GM20000 (cell line): Measurements from ENCODE around the gene MYO1D.

Experiments
- DNase-seq: peaks from one replicate; pipeline ENCODE4 v3.0.0; 2012; ENCODE audit warnings: low spot score
- TF ChIP-seq, protein P1 (sequence below): IDR thresholded peaks from 2 replicates; pipeline ENCODE4 v1.5.1; 2012; ENCODE audit warnings: mild to moderate bottlenecking, control low read depth; ENCODE audit errors: extremely low read depth, missing control alignments

The MYO1D gene

DNA sequence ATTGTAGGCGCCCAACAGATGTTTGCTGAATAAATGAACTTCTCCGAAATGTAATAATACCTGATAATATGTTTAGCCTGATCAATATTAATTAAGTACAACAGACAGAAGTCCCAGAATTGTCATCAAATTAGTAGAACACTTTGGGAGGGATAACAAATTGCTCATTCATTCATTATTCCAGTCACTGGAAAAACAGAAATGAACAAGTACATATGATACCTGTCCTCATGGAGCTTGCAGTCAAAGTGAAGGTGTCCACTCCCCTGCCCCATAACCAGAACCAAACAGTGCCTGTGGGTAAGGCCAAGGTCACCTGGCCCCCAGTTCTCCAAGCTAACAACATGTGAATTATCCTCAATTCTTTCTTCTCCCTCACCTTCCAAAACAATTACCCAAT, 42.8 kb downstream of the MYO1D start:
- DNase-seq, result no peak
- TF ChIP-seq, protein P1, sequence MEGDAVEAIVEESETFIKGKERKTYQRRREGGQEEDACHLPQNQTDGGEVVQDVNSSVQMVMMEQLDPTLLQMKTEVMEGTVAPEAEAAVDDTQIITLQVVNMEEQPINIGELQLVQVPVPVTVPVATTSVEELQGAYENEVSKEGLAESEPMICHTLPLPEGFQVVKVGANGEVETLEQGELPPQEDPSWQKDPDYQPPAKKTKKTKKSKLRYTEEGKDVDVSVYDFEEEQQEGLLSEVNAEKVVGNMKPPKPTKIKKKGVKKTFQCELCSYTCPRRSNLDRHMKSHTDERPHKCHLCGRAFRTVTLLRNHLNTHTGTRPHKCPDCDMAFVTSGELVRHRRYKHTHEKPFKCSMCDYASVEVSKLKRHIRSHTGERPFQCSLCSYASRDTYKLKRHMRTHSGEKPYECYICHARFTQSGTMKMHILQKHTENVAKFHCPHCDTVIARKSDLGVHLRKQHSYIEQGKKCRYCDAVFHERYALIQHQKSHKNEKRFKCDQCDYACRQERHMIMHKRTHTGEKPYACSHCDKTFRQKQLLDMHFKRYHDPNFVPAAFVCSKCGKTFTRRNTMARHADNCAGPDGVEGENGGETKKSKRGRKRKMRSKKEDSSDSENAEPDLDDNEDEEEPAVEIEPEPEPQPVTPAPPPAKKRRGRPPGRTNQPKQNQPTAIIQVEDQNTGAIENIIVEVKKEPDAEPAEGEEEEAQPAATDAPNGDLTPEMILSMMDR, result no peak

DNA sequence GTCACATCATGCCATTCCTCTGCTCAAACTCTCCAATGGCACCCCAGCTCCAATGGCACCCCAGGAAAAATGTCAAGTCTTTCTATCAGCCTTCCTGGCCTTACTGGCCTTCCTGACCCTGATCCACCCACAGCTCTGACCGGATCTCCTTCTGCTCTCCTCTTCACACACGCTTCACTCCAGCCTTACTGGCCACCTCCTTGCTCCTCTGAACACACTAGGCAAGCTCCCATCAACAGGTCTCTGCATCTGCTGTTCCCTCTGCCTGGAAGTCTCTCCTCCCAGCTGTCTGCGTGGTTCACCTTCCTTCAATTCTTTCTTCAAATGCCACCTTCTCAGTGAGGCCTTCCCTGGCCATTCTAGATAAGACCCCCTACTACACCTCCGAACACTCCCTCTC, 43.4 kb downstream of the MYO1D start:
- TF ChIP-seq, protein P1, result no peak
- no peak for DNase-seq

DNA sequence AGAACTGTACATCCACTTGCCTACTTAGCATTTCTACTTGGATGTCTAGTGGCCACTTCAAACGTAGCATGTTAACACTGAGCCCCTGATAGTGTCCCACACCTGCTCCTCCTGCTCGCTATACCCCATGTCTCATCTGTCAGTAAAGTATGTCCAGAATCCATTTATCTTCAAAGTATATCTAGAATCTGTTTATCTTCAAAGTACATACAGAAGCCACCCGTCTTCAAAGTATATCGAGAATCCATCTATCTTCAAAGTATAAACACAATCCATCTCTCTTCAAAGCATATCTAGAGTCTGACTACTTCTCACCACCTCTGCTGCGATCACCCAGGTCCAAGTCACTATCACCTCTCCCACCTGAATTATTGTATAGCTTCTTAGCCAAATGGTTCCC, 43.8 kb downstream of the MYO1D start:
- TF ChIP-seq, protein P1, result no peak
- no peak for DNase-seq

DNA sequence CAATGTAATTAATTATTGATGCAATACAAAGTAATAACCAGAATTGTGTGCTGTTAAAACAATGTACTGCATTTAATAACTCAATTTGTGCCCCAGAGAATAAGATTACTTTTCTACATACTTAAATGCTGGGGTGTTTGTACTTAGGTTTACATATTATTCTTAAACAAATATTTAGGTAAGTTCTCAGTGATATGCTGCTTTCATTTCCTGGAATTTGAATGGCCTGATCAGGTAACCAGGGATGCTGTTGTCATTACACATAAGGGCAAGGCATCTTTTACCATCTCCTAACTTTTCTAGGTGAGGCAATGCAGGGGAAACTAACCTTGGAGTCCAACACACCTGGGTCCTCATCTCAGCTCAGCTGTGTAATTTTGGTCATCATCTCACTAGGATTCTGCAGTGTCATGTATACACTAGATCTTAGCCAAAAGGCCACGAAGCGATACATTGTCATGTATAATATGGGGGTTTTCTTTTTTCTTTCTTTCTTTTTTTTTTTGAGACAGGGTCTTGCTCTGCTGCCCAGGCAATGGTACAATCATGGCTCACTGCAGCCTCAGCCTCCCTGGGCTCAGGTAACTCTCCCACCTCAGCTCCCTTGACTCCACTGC, 45.2 kb downstream of the MYO1D start:
- TF ChIP-seq, protein P1, result no peak
- DNase-seq, result no peak

DNA sequence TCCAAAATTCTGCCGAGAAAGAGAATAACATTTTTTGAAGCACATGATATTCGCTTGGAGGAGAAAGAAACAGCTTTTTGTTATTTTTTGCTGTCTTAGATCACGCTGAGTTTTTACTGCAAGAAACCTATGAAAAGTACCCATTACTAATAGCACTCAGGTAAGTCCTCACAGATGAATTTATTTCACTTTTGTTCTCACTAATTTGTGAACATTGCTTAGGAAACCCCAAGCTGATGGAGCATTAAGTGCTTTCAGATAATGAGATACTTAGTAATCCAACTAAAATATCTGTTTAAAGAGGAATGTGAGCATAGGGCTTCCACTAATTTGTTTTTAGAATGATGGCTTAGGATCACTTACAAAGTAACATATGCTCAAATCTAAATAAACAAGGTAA, 45.7 kb downstream of the MYO1D start:
- TF ChIP-seq, protein P1, result no peak
- DNase-seq, result no peak

DNA sequence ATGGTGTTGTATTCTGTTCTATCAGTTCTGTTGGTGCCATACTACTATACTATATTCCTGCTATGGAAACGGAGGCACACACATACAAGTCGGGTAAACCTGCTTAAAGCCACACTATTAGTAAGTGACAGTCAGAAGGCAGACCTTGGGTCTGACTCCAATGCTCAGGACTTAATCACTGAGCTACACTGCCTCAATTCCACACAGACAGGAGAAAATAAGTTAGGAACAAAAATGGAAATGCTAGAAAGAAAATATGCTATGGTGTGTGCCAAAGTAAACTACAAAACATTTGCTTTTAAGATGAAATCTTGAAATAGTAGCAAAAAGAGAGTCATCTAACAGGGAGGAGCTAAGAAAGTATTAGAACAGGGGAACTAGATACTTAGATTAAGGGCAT, 48.1 kb downstream of the MYO1D start:
- no peak for DNase-seq
- TF ChIP-seq, protein P1, result no peak

DNA sequence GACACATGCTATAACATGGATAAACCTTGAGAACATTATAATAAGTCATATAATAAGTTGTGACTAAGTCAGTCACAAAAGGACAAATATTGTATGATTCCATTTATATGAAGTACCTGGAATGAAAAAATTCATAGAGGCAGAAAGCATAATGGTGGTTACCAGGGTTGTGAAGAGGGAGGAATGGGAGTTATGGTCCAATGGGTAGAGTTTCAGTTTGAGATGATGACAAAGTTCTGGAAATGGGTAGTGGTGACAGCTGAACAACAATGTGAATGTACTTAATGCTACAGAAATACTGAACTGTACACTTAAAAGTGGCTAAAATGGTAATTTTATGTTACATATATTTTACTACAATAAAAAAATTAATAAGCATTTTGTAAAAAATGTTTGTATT, 49.7 kb downstream of the MYO1D start:
- TF ChIP-seq, protein P1, result no peak
- no peak for DNase-seq
